GM06990 (cell line): Measurements from ENCODE around the gene CLEC4G.

Experiments used
- DNase-seq: peaks from one replicate; pipeline ENCODE4 v3.0.0-alpha.2; 2011; ENCODE audit not compliant: insufficient read length; ENCODE audit errors: extremely low read depth
- H3K27me3 ChIP-seq: replicated peaks from 2 replicates; pipeline ENCODE4 v1.6.0; 2011; ENCODE audit warnings: low read length; ENCODE audit not compliant: control insufficient read depth, insufficient read depth
- H3K36me3 ChIP-seq: 2 replicates; pipeline ENCODE4 v1.5.1; 2011; ENCODE audit warnings: low read length; ENCODE audit not compliant: control insufficient read depth, insufficient read depth
- H3K4me3 ChIP-seq: replicated peaks from 2 replicates; pipeline ENCODE4 v1.5.1; 2011; ENCODE audit warnings: low read depth, mild to moderate bottlenecking, control low read depth, low read length
- TF ChIP-seq, protein P1 (sequence below): IDR thresholded peaks from 2 replicates; pipeline ENCODE4 v1.5.1; 2011; ENCODE audit warnings: low read length, control low read depth, mild to moderate bottlenecking, inconsistent platforms; ENCODE audit not compliant: insufficient read depth, poor library complexity, severe bottlenecking

CLEC4G gene

DNA sequence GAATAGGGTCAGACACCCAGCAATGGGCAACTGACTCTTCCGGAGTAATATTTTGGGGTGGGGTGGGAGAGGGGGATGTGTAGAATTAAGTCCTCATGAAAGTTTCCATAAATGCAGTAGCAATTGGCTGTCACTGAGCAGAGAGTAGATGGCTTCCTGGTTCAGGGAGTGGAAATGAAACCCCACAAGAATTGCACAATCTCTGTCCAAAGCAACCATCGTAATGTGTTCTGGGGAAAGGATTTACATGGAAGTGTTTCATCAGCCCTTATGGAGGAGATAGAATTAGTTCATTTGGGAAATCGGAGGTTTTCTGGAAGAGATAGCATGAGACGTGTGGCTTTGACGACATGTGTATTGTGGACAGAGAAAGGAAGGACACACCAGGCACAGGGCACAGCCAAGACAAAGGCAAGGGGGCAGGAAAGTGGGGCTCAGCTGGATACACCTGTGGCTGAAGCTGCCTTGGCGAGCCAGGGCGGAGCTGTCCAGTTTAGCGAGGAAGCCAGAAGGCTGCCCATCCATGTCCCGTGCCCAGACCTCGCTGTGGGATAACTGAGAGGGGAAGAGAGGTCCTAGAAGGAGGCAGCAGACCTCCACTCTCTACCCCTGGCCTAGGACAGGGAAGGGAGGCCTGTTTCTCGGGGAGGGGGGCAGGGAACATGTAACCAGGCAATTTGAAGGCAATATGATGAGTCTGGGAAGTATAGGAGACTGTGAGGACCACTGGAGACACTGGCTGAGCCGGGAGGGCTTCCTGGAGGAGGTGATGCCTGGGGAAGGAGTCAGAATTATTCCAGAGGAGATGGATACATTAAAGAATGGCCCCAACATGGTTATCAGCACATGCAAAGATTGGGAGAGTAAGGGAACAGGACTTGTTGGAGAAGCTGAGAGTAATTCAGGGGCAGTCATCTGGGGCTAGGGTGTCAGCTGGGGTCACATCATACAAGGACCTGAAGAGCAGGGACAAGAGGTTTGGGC is 2.6 kb upstream of the CLEC4G start:
- H3K4me3 ChIP-seq, result no peak overlapping the region
- DNase-seq, result no peak
- no peaks in the 10 kb centered on the region for H3K36me3 ChIP-seq
- H3K27me3 ChIP-seq, result no peaks in the 10 kb centered on the region
- TF ChIP-seq, protein P1, sequence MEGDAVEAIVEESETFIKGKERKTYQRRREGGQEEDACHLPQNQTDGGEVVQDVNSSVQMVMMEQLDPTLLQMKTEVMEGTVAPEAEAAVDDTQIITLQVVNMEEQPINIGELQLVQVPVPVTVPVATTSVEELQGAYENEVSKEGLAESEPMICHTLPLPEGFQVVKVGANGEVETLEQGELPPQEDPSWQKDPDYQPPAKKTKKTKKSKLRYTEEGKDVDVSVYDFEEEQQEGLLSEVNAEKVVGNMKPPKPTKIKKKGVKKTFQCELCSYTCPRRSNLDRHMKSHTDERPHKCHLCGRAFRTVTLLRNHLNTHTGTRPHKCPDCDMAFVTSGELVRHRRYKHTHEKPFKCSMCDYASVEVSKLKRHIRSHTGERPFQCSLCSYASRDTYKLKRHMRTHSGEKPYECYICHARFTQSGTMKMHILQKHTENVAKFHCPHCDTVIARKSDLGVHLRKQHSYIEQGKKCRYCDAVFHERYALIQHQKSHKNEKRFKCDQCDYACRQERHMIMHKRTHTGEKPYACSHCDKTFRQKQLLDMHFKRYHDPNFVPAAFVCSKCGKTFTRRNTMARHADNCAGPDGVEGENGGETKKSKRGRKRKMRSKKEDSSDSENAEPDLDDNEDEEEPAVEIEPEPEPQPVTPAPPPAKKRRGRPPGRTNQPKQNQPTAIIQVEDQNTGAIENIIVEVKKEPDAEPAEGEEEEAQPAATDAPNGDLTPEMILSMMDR, result no peak

DNA sequence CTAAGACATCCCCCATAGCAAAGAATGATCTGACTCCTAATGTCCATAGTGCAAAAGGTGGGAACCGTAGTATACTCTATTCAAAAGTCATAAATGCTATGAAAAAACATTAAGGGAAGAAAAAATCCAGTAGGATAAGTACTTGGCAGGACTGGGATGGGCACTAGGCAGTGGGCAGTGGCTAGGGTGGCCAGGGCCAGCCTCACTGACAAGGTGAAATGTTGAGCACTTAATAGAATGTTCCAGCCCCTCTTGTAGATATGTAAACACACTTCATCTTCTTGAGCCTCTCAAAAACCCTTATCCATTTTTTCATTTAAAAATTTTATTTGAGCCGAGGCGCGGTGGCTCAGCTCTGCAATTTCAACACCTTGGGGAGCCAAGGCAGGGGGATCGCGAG is 1.5 kb upstream of the CLEC4G start:
- no peaks in the 10 kb centered on the region for H3K27me3 ChIP-seq
- TF ChIP-seq, protein P1, result no peak
- no peaks in the 10 kb centered on the region for H3K36me3 ChIP-seq
- DNase-seq, result no peak
- no peak overlapping the region for H3K4me3 ChIP-seq

DNA sequence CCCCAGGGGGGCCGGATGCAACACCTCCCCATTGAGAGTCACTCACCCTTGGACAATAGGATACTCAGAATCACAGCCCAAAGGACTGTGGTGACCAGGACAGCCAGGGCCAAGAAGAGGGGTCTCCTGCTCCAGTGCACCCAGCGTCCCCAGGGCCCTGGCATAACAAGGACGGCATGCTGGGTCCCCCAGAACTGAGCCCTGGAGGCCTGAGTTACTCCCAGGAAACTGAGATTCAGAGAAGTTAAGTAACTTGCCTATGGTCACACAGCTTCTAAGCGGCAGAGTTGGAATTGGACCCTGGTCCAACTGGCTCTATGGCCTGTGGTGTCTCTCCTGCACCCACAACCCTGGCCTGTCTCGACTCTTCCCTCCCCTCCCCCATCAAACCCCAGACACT is 295 bp downstream of the CLEC4G start:
- Histone ChIP-seq H3K36me3 (no peaks in the 10 kb centered on the region), H3K27me3 (no peaks in the 10 kb centered on the region), H3K4me3 (no peak overlapping the region)
- TF ChIP-seq, protein P1, result no peak
- DNase-seq, result no peak

DNA sequence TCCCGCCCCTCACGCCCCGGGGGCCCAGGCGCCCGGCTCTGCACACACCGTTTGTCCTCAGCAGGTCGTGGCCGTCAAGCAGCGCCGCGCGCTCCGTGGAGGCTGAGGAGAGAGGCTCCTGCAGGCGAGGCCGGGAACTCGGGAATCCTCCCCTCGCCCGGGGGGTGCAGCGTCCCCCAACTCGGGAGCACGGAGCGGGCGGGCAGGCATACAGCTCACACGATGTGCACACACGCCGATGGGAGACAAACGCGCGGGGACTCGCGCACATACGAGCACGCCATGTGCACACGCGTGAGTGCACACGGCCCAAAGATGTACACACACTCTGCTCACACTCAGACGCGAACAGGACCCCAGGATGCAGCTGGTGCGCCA is 703 bp downstream of the CLEC4G start:
- H3K27me3 ChIP-seq, result no peaks in the 10 kb centered on the region

DNA sequence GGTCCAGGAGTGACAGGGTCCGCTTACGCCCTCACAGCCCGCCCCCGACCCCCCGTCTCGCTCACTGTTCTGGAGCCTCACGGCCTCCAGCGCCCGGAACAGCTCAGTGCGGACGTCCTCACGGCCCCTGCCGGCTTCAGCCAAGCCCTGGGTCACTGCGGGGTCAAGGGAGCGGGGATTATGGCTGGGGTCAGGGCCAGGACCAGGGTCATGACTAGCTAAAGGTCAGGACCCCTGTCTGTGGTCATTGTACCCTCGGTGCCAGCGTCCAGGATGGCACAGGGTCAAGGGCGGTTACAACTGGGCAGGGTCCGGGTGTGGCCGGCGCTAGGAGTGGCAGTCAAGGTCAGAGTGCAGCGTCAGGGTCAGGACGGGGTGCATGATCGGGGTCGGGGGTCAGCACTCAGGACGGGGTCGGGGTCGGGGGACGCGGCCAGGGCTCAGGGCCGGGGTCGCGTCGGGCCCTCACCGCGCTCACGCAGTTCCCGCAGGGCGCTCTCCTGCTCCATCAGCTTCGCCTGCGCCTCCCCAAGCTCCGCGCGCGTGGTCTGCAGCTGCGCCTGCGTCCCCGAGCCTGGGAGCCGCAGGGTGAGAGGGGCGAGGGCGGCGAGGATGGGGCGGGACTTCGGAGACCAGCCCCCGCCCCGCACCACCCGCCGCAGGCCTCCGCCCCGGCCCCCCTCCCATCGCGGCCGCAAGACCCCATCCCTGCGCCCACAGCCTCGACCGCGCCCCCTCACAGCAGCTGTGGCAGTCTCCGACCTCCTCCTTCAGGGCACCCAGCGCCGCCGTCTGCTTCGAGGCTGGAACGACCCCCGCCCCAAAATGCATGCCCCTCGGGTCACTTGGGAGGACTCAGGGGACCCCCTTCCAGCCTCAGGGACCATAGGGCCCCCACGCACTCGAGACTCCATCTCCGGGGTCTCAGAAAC is 1.4 kb downstream of the CLEC4G start:
- TF ChIP-seq, protein P1, result no peak
- Histone ChIP-seq H3K27me3 (no peaks in the 10 kb centered on the region), H3K4me3 (no peak overlapping the region), H3K36me3 (no peaks in the 10 kb centered on the region)
- no peak for DNase-seq

More for the DNA sequence above, 703 bp downstream of the CLEC4G start:
- TF ChIP-seq, protein P1, result no peak
- DNase-seq, result no peak
- H3K36me3 ChIP-seq, result no peaks in the 10 kb centered on the region
- H3K4me3 ChIP-seq, result no peak overlapping the region
